Fibroblast of peridontal ligament (primary cell): Measurements from ENCODE around the gene ESPN.

Experiments used
- DNase-seq: peaks from one replicate; pipeline ENCODE4 v3.0.0-alpha.2; 2010; ENCODE audit errors: extremely low read depth

The ESPN gene

DNA sequence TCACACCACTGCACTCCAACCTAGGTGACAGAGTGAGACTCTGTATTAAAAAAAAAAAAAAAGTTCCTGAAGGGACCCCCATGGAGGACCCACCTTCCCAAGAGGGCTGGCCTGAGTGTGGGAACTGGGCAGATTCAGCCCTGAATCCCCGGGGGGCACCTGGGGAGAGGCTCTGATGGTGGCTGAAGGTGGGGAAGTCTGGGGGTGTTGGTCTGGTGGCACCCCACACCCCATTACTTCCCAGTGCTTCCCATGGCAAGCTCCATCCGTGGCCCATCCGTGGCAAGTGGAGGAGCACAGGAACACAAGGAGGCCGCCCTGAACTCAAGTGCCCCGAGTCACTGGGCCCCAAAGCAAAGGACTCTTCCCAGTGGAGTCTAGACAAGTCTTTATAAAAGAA, 42.2 kb downstream of the ESPN start:
- no peak for DNase-seq

GRCh38 chr1:6467224-6467623, 42.6 kb downstream of the ESPN start:
- no peak for DNase-seq

- DNase-seq: no peak
These were observed 43.4 kb downstream of the ESPN start for GRCh38 chr1:6467744-6468688.

GRCh38 chr1:6468729-6469461, 44.3 kb downstream of the ESPN start:
- DNase-seq: no peak

GRCh38 chr1:6470132-6471085, 45.8 kb downstream of the ESPN start:
- DNase-seq: no peak

- DNase-seq: no peak
These were observed 46.8 kb downstream of the ESPN start for GRCh38 chr1:6471086-6471969.

DNA sequence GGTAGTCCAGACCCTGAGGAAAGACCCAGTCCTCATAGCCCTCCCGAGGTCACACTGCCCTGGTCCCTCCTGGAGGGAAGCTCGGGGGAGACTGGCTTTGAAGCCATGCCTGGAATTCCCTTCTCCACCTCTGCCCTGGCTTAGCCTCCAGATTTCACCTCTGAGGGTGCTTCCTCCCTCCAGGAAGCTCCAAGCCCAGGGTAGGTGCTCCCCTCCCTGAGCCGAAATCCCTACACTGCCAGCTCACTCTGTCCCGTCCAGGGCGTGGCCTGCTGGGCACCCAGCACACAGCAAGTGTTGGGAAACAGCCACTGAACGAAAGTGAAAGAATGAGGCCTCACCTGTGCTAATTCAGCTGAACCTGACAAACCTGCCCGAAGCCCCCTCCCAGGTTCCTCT, 47.4 kb downstream of the ESPN start:
- DNase-seq: no peak

DNA sequence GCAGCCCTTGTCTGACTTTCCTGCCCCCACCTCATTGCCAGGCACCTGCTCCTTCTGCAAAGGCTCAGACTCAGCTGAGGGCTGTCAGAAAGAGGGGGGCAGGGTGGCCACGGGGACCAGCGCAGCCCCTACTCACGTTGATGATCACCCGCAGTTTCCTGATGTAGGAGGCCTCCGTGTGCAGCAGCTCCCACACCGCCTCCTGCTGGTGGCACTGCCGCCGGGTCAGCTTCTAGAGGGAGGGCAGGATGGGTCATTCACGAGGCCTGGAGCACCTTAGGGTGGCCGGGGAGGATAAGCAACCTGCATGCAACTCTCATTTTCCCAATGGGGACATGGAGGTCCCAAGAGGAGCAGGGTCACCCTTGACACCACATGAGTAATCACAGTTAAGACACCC, 47.8 kb downstream of the ESPN start:
- DNase-seq: no peak

DNA sequence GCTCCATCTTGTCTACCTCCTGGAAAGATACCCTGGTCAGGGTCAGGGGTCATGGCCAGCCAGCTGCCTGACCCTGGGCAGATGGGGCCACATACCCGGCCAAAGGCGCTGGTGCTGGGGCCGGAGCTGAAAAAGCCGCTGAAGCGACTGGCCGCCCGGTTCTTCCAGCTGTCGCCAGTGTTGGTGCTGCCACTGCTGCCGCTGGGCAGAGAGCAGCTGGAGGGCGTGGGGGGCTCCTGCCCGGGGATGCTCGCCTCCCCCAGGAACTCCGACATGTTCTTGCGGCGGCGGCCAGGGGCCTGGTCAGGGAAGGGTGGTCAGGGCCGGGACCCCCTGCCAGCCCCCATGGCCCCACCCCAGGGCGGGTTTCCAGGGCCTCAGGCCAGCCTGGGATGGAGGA, 48.6 kb downstream of the ESPN start:
- no peak for DNase-seq

DNA sequence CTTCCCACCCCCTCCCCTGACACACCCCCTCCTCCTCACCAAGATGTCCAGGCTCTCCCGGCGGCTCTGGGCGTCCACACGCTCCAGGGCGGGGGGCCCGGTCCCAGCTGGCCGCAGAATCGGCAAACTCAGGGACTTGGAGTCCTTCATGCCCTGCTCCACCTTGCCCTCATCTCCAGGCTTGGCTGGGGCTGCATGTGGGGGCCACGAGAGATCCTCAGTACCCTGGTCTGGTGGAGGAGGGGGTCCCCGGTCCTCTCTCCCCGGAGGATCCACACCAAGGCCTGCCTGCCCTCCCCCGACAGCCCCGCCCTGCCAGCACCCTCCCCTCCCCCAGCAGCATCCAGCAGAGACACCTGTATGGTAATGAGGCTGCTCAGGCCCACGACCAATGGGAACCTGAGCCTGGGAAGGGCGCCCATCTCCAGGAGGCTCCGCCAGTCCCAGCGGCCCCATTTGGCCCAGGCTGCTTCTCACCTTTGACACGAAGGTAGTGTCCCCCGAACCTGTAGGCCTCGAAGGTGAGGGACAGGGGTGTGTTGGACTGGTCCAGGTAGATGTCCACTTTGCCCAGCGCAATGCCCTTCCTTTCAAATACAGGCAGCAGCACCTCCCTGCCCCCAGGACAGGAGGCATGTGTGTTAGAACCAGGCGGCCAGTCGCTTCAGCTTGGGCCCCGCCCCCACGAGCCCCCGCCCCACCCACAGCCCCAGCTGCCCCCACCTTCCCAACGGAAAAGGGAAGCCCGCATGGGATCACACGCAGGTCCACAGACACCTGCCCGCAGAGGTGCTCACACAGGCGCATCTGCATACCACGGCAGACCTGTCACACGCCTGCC, 49.6 kb downstream of the ESPN start:
- DNase-seq: no peak

DNA sequence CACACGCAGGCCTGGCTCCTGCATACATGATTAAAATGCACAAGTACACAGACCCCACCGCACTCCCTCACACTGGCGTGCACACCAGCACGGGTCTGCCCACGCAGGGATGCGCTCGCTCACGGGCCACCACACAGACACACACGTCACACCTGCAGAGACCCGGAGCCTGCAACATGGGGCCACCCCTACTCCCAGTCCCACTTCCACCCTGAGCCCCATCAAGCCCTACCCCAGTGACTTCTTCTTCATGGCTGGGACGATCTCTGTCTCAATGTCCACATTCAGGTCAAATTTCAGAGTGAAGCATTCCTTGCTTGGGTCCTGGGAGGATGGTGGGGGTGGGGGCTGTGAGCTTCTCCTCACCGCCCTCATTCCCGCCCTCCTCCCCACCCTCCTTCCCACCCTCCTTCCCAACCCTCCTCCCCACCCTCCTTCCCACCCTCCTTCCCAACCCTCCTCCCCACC, 50.3 kb downstream of the ESPN start:
- DNase-seq: no peak

DNA sequence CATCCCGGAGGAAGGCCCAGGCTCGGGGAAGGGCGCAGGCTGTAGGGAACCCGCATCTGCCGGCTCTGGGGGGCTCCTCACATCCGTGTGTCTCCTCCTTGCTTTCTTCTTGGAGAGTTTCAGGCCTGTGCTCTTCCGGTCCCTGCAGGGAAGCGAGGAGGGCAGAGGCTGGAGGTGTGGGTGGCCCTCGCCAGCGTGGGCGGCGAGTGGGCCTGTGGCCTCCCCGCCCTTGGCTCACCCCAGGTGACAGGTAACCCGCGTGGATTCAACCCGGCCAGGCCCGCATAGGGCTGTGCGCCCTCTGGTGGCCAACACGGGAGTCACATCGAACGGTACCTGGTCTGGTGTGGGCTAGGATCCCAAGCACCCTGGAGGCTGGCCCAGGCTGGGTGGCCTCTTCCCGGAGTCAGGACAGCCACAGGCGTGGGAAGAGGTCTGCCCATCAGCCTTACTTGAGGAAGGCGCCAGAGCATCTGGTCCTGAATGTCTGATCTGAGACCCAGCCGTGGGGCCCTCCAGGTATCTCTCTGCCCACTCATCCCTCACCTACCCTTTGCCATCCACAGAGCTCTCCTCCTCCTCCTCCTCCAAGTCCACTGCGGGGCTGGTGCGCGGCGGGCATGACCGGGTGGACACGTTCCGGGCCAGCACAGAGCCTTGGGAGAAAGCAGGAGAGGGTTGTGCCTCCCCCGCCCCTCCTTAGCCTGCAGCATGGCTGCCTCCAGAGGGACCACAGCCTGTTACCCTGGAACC, 51.0 kb downstream of the ESPN start:
- no peak for DNase-seq

GRCh38 chr1:6476483-6476882, 51.9 kb downstream of the ESPN start:
- DNase-seq: no peak

DNA sequence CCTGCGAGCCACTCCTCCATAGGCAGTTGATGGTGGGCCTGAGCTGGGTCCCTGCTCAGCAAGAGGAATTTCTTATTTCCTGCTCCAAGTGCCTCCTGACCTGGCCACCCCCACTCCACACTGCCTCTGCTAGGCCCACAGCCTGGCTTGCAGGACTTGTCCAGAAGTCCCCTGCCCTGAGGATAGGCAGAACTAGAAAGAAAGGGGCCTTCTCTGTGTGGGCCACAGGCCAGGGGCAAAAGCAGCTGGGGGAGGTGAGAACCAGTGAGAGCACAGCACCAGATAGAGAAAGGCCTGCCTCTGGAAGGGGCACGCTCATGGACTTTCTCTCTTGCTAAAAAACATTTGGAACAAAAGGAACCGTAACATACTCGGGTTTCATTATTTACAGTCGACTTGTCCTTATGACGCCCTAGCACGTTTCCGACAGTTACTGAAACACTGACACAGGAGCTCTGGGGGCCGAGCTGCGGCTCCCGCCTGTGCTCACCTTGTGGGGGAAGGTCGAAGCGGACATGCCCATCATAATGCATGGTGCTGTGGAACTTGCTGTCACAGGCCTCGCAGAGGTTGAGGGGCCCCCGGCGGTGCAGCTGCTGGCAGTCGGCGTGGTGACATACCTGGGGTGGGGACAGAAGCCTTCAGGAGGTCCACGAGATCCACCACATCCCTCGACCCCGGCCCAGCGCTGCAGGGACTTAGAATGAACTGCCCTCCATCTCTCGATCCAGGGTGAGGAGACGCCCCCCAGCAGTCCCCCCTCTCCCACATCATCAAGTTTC, 52.7 kb downstream of the ESPN start:
- DNase-seq: no peak

DNA sequence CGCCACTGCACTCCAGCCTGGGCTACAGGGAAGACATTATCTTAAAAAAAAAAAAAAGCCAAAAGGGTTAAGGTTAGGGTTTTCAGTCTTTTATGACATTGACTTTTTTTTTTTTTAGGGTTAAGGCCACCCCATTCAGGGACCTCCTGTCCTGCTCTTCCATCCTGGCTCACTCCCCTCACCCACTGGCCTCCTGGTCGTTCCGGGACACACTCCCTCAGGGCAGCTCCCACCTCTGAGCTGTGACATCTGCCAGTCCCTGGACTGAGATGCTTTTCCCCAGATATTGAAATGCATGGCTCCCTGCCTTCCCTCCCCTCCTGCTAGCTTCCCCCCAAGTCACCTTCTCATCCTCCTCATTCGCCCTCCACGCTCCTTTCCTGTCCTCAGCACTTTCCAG, 57.2 kb downstream of the ESPN start:
- DNase-seq: no peak

DNA sequence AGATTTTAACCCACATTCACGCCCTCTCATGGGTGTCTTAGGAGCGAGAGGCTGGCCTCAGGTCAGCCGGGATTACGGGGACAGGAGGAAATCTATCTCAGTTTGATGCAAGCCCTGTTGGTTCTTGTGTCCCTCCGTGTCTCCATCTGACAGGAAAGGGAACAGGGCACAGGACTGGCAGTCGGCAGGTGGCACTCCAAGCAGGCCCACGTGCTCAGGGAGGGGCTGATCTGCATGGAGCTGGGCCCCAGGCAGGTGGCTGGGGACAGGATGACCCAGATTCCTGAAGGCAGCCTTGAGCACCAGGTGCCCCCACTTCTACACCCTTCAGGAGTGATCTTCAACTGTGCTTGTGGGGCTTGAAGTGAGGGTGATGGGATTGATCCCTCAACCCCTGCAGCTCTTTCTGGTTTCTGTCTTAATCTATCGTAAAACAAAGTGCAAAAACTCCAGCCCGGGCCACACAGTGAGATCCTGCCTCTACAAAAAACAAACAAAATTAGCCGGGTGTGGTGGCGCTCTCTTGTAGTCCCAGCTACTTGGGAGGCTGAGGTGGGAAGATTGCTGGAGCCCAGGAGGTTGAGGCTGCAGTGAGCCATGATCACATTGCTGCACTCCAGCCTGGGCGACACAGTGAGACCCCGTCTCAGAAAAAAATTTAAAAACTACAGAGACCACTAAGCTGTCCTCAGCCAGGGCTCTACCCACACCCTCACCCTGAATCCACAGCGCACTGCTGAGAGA, 58.6 kb downstream of the ESPN start:
- no peak for DNase-seq

- no peak for DNase-seq
These were observed 59.2 kb downstream of the ESPN start for GRCh38 chr1:6483761-6484117.

GRCh38 chr1:6484826-6485167, 60.2 kb downstream of the ESPN start:
- DNase-seq: no peak
